OCI-LY1 (cell line): ENCODE measurements around the gene CETP.

ENCODE experiments used
- EZH2 ChIP-seq: fragments of 200-600 bp; sonication (generic), shearing (Covaris generic); IDR thresholded peaks from 2 replicates; pipeline ENCODE4 v1.8.0; 2017; ENCODE audit warnings: borderline replicate concordance, mixed run types, mild to moderate bottlenecking, antibody characterized with exemption, low read length, moderate library complexity, mixed read lengths
- TF ChIP-seq, protein P1 (sequence below): fragments of 200-600 bp; sonication (generic), shearing (Covaris generic); IDR thresholded peaks from 2 replicates; pipeline ENCODE4 v1.5.1; 2017; ENCODE audit warnings: mild to moderate bottlenecking, antibody characterized with exemption, low read length, moderate library complexity, mixed read lengths

DNA sequence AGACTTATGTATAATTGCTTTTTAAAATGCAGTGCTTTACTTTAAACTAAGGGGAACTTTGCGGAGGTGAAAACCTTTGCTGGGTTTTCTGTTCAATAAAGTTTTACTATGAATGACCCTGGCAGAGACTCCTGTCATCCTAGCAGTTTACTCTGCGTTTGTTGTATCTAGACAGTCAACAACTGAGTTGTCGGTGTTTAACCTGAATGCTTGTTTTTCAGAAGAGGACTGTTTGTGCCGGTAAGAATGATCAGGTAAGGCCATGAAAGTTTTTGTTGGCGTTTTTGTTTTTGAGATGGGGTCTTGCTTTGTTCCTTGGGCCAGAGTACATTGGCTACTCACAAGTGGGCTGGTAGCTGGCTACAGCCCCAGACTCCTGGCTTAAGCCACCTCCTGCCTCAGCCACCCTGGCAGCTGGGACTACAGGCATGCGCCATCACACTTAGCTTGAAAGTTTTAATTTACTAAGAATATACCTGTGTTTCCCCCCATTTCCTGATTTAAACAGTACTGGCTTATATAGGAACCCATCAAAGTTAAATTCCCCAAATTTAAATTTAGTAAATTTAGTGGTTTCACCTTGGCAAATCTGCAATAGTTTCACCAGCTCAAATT, 17.9 kb upstream of the CETP start:
- TF ChIP-seq EZH2, result no peak
- TF ChIP-seq, protein P1, sequence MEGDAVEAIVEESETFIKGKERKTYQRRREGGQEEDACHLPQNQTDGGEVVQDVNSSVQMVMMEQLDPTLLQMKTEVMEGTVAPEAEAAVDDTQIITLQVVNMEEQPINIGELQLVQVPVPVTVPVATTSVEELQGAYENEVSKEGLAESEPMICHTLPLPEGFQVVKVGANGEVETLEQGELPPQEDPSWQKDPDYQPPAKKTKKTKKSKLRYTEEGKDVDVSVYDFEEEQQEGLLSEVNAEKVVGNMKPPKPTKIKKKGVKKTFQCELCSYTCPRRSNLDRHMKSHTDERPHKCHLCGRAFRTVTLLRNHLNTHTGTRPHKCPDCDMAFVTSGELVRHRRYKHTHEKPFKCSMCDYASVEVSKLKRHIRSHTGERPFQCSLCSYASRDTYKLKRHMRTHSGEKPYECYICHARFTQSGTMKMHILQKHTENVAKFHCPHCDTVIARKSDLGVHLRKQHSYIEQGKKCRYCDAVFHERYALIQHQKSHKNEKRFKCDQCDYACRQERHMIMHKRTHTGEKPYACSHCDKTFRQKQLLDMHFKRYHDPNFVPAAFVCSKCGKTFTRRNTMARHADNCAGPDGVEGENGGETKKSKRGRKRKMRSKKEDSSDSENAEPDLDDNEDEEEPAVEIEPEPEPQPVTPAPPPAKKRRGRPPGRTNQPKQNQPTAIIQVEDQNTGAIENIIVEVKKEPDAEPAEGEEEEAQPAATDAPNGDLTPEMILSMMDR, result no peak
